A673 (cell line): ENCODE measurements around the gene IFNA1.

ENCODE experiments used
- EZH2 ChIP-seq: fragments of 200-600 bp; sonication (generic); IDR thresholded peaks from 2 replicates; pipeline ENCODE4 v1.6.1; 2017; ENCODE audit warnings: borderline replicate concordance, low read depth, mild to moderate bottlenecking, mixed read lengths, antibody characterized with exemption, low read length; ENCODE audit not compliant: poor library complexity, severe bottlenecking
- TF ChIP-seq, protein P1 (sequence below): fragments of 300-800, 200-600 bp; sonication (generic); conservative IDR thresholded peaks from 2 replicates; pipeline ENCODE4 v1.5.1; 2017; ENCODE audit warnings: low read depth, mild to moderate bottlenecking, antibody characterized with exemption, low read length, moderate library complexity, mixed read lengths

DNA sequence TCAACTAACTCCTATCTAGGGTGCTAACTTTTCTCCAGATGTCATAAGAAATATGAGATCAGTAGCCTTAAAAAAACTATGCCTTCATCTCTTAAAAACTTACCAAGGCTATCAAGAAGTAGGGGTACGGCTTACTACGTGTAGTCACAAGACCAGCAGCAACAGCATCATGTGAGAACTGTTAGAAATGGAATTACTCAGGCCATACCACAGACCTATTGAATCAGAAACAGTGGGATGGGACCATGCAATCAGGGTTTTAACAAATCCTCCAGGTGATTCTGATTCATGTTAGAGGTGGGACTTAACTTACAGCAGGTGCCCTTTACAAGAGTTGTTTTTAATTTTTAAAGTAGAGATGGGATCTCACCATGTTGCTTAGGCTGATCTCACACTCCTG, 37.2 kb downstream of the IFNA1 start:
- TF ChIP-seq, protein P1, sequence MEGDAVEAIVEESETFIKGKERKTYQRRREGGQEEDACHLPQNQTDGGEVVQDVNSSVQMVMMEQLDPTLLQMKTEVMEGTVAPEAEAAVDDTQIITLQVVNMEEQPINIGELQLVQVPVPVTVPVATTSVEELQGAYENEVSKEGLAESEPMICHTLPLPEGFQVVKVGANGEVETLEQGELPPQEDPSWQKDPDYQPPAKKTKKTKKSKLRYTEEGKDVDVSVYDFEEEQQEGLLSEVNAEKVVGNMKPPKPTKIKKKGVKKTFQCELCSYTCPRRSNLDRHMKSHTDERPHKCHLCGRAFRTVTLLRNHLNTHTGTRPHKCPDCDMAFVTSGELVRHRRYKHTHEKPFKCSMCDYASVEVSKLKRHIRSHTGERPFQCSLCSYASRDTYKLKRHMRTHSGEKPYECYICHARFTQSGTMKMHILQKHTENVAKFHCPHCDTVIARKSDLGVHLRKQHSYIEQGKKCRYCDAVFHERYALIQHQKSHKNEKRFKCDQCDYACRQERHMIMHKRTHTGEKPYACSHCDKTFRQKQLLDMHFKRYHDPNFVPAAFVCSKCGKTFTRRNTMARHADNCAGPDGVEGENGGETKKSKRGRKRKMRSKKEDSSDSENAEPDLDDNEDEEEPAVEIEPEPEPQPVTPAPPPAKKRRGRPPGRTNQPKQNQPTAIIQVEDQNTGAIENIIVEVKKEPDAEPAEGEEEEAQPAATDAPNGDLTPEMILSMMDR: no peak
- TF ChIP-seq EZH2: no peak
